ENCODE measurements around the gene NGEF.

Gene NGEF

GRCh38 chr2:232963913-232964312 lies 49.1 kb downstream of the NGEF start:
- DNase-seq: no peak

- DNase-seq: no peak
These were observed 52.2 kb downstream of the NGEF start for GRCh38 chr2:232960862-232961261.

GRCh38 chr2:232959139-232959538 lies 53.9 kb downstream of the NGEF start:
- no peak for DNase-seq

GRCh38 chr2:232957657-232958090 lies 55.4 kb downstream of the NGEF start:
- no peak for DNase-seq

- no peak for DNase-seq
These were observed 57.2 kb downstream of the NGEF start for GRCh38 chr2:232955856-232956255.

GRCh38 chr2:232954691-232955090 lies 58.4 kb downstream of the NGEF start:
- no peak for DNase-seq

- DNase-seq: no peak
These were observed 61.2 kb downstream of the NGEF start for GRCh38 chr2:232951891-232952290.

GRCh38 chr2:232951181-232951580 lies 61.9 kb downstream of the NGEF start:
- DNase-seq: no peak

- no peak for DNase-seq
These were observed 62.3 kb downstream of the NGEF start for GRCh38 chr2:232950751-232951150.

- DNase-seq: no peak
These were observed 64.0 kb downstream of the NGEF start for GRCh38 chr2:232949016-232949415.

- DNase-seq: no peak
These were observed 70.2 kb downstream of the NGEF start for GRCh38 chr2:232942831-232943230.

GRCh38 chr2:232941912-232942594 lies 71.0 kb downstream of the NGEF start:
- no peak for DNase-seq

GRCh38 chr2:232941400-232941799 lies 71.7 kb downstream of the NGEF start:
- no peak for DNase-seq

GRCh38 chr2:232940724-232941123 lies 72.3 kb downstream of the NGEF start:
- no peak for DNase-seq

- no peak for DNase-seq
These were observed 75.7 kb downstream of the NGEF start for GRCh38 chr2:232937278-232937906.

GRCh38 chr2:232931636-232932035 lies 81.4 kb downstream of the NGEF start:
- no peak for DNase-seq

GRCh38 chr2:232930059-232930400 lies 83.0 kb downstream of the NGEF start:
- no peak for DNase-seq

- DNase-seq: no peak
These were observed 83.6 kb downstream of the NGEF start for GRCh38 chr2:232929303-232930058.

GRCh38 chr2:232928551-232929302 lies 84.3 kb downstream of the NGEF start:
- no peak for DNase-seq

GRCh38 chr2:232927793-232928550 lies 85.1 kb downstream of the NGEF start:
- no peak for DNase-seq

- DNase-seq: no peak
These were observed 85.8 kb downstream of the NGEF start for GRCh38 chr2:232927032-232927792.

- no peak for DNase-seq
These were observed 86.6 kb downstream of the NGEF start for GRCh38 chr2:232926431-232926939.
